Neural progenitor cell (in vitro differentiated cells): ENCODE data around the gene PRSS50.

Experiments used
- CTCF ChIP-seq: fragments of 200-600 bp; sonication (generic); IDR thresholded peaks from 2 replicates; pipeline ENCODE4 v1.5.1; 2017; ENCODE audit warnings: antibody characterized with exemption, mild to moderate bottlenecking
- EZH2 ChIP-seq: fragments of 200-600 bp; sonication (generic); IDR thresholded peaks from 2 replicates; pipeline ENCODE4 v1.6.1; 2017; ENCODE audit warnings: antibody characterized with exemption, mild to moderate bottlenecking, moderate library complexity

- no peak for TF ChIP-seq CTCF
- no peak for TF ChIP-seq EZH2
These were observed 21.4 kb downstream of the PRSS50 start for GRCh38 chr3:46695962-46696894.
